ENCODE measurements around the gene RBFOX1.

Gene RBFOX1

GRCh38 chr16:7545251-7545650 lies 212.6 kb downstream of the RBFOX1 start:
- no peak for DNase-seq

DNA sequence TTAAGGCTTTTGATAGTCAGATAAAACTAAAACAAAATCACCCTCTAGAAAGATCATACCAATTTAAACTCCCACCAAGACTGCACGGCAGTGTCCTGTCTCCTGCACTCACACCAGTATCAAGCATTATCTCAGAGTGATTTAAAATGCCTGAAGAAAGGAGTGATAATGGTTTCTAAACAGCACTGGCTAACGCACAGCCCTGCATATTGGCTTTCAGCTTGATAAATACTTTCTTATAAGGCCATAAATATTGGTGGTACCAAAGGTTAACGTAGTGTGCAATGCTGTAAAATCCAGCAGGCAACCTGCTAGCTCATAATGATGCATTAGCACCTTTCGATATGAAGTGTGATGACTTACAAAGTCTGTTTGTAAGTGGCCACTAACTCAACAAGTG lies 214.3 kb downstream of the RBFOX1 start:
- no peak for DNase-seq

DNA sequence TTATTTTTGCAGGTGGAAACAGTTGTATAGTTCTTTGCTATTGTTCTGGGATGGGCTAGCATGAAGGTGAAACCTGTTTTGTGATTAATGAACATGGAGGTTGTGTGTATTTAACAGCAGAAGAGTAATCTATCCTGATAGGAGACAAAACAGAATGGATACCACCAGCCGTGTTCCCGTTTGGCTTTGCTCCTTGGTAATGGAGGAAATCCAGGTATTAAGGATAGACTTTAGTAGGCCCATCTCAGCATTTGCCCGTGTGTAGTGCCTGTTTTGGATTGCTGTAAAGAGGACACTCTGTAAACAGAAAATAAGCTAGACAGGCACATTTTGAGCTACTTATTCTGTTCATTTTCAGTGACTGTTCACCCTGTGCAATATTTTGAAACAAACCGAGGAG lies 215.1 kb downstream of the RBFOX1 start:
- no peak for DNase-seq

GRCh38 chr16:7548796-7549318 lies 216.2 kb downstream of the RBFOX1 start:
- no peak for DNase-seq

GRCh38 chr16:7550096-7550495 lies 217.5 kb downstream of the RBFOX1 start:
- DNase-seq = no peak

GRCh38 chr16:7555459-7555858 lies 222.8 kb downstream of the RBFOX1 start:
- no peak for DNase-seq

- no peak for DNase-seq
These were observed 229.3 kb downstream of the RBFOX1 start for GRCh38 chr16:7561908-7562405.

- DNase-seq = no peak
These were observed 233.7 kb downstream of the RBFOX1 start for GRCh38 chr16:7566360-7566759.

DNA sequence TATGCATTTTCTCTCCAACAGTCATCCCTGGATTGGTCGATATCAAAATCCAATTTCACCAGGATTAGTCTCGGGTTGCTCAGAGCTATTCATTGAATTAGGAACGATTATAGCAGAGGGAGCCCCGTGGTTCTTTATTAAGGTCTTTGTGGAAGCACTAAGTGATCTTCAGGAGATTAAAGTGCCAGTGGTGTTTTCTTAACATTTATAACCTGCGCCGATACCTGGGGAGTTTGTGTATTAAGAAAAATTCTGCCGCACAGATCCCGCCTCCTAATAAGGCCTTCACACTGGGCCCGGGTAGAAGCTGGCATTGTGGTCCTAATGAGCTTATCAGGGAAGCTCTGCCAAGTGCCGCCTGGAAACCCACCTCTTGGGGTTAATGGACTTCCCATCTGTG lies 238.7 kb downstream of the RBFOX1 start:
- DNase-seq = no peak

DNA sequence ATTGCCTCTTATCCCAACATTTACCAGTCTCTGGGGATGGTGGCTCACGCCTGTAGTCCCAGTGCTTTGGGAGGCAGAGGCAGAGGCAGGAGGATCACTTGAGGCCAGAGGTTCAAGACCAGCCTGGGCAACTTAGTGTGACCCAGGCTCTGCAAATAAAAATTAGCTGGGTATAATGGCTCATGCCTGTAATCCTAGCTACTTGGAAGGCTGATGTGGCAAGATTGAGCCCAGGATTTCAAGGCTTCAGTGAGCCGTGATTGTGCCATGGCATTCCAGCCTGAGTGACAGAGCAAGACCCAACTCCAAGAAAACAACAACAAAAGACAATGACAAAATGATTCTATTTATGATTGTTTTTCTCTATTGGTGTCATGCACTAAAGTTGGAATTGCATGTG lies 244.9 kb downstream of the RBFOX1 start:
- DNase-seq = no peak

GRCh38 chr16:7579454-7579853 lies 246.8 kb downstream of the RBFOX1 start:
- no peak for DNase-seq

DNA sequence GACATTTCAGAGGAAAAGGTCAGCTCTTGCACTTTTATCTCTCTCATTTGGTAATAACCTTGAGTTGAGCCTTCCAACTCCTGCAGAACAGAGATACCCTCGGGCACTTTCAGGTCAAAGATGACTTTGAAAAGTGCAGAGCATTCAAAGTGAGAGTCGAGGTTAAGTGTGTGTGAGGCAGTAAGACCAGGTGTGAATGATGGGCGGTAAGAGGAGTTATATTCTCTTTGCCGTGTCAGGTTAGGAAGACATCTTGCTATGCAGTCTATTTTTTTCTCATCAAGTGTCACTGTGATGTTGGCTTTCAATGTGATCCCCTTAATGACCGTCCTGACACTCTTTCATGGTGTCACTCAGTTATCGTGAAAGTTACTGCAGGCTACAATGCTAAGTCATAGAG lies 248.5 kb downstream of the RBFOX1 start:
- no peak for DNase-seq

GRCh38 chr16:7583396-7583795 lies 250.8 kb downstream of the RBFOX1 start:
- no peak for DNase-seq

DNA sequence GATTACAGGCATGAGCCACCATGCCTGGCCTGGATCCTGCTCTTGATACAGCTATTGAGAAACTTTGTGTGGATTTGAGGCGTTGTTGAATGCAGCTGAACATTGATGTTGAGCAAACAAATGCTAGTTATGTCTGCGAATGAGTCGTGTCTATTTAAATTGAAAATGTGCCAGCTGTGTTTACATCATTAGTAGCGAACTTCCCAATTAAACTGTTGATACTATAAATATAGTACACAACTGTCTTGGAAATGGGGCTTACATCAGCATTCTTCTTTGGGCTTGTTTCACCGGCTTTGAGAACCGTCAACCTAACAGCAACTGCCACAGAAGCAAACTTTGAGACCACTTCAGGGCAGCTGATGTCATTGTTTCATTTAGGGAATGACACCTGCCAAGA lies 251.9 kb downstream of the RBFOX1 start:
- DNase-seq = no peak

- DNase-seq = no peak
These were observed 253.1 kb downstream of the RBFOX1 start for GRCh38 chr16:7585705-7586104.

GRCh38 chr16:7590934-7591333 lies 258.3 kb downstream of the RBFOX1 start:
- DNase-seq = no peak

- no peak for DNase-seq
These were observed 263.7 kb downstream of the RBFOX1 start for GRCh38 chr16:7596308-7596707.

- no peak for DNase-seq
These were observed 265.0 kb downstream of the RBFOX1 start for GRCh38 chr16:7597677-7598076.

DNA sequence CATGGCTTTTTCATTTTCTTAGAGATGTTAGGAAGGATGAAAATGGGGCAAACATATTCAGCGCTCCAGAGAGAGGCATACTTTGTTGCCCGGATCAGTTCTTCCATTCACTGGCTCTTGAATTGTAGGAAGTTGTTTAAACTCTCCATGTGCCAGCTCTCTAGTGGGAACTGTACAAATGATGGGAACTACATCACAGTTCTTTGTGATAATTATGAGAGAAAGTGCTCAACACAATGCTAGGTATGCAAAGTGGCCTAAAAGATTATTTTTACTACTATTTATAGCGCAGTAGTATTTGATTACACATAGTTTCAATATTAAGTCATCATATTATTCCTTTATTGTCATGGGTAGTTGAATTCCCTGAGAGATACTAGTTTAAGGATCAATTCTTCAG lies 268.5 kb downstream of the RBFOX1 start:
- no peak for DNase-seq

DNA sequence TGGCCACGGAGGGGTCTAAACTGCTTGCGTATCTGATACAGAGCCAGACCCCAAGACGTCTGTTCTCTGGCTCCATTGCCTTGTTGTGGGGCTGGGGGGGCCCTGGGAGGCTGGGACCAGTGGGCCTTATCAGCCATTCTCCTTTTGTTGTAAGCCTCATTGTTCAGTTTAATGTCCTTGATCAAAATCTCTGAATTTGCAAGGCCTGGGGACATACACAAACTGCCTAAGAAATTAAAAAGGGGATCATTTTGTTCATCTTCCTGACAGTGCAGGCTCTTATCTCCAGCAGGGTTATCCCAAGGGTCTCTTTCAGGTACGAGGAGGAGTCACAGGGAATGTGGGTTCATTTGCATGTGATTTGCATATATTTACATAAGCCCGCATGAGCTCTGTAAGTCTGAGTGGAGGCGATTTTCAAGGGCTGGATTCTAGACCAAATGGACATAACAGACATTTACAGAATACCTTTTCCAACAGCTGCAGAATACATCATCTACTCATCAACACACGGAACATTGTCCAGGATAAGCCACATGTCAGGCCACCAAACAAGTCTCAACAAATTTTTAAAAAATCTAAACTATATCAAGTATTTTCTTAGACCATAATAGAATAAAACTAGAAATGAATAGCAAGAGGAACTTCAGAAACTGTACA lies 269.8 kb downstream of the RBFOX1 start:
- DNase-seq = no peak

DNA sequence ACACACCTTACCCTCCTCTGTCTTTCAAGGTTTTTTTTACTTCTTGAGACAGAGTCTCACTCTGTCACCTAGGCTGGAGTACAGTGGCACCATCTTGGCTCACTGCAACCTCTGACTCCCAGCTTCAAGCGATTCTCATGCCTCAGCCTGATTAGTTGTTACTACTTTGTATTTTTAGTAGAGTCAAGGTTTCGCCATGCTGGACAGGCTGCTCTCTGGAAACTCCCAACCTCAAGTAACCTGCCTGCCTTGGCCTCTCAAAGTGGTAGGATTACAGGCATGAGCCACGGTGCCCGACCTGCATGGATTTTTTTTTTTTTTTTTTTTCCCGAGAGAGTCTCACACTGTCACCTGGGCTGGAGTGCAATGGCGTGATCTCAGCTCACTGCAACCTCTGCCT lies 273.2 kb downstream of the RBFOX1 start:
- DNase-seq = no peak

DNA sequence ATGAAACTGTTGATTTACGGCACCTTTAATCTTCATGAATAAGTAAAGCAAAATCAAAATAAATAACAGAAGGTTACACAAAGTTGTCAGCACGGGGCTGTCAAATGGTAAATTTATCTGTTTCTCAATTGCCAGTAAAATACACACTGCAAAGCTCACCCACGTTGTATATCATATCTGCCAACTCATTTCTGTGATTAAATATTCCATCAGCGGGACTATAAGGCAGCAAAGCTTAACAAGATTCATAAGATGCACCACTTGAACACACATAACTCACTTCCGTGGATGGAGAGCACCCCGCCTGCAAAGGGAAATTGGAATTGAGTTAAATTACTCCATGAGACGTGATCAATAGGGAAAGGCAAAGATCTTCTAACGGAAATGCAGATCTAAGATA lies 280.0 kb downstream of the RBFOX1 start:
- DNase-seq = no peak

DNA sequence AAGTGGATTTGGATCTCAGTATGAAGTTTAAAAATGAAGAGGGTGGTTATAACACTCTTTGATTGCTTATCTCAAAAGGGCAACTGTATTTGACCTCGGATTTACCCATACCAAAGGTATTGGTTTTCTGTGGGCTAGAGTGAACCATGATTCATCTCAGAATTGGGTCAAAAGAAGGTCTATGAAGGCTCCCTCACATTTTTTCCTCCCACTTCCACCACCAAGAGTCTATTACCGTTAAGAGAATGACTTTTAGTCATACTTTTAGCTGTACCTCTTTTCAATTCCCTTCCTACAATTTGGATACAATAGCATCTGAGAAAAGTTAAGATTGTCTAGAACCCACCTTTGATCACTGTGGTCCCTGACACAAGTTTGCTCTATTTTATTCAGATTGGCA lies 280.9 kb downstream of the RBFOX1 start:
- no peak for DNase-seq

GRCh38 chr16:7614021-7614795 lies 281.6 kb downstream of the RBFOX1 start:
- DNase-seq = no peak

Measured in NCI-H345 (cell line).